HG03469 (cell line): ENCODE results near the gene HMGB4.

Experiments used
- ATAC-seq: cut with Tn5 transposase; IDR thresholded peaks from one replicate; pipeline ENCODE4 v1.9.1; 2021; ENCODE audit warnings: mild to moderate bottlenecking, moderate library complexity, moderate number of reproducible peaks; ENCODE audit not compliant: unreplicated experiment

HMGB4 gene

GRCh38 chr1:33846861-33847260 lies 17.0 kb upstream of the HMGB4 start:
- no peak for ATAC-seq

GRCh38 chr1:33848205-33848937 lies 15.5 kb upstream of the HMGB4 start:
- ATAC-seq: no peak

- ATAC-seq: no peak
Observed at GRCh38 chr1:33849211-33849610, 14.7 kb upstream of the HMGB4 start.

- no peak for ATAC-seq
Observed at GRCh38 chr1:33850481-33850880, 13.4 kb upstream of the HMGB4 start.

GRCh38 chr1:33852711-33853110 lies 11.2 kb upstream of the HMGB4 start:
- ATAC-seq: no peak

- no peak for ATAC-seq
Observed at GRCh38 chr1:33853431-33853830, 10.4 kb upstream of the HMGB4 start.

- ATAC-seq: no peak
Observed at GRCh38 chr1:33854091-33854490, 9.8 kb upstream of the HMGB4 start.

GRCh38 chr1:33860671-33861070 lies 3.2 kb upstream of the HMGB4 start:
- no peak for ATAC-seq

- ATAC-seq: no peak
Observed at GRCh38 chr1:33864460-33865389, 846 bp downstream of the HMGB4 start.

- ATAC-seq: no peak
Observed at GRCh38 chr1:33866281-33866680, 2.4 kb downstream of the HMGB4 start.

GRCh38 chr1:33867684-33868083 lies 3.8 kb downstream of the HMGB4 start:
- no peak for ATAC-seq

- no peak for ATAC-seq
Observed at GRCh38 chr1:33872275-33872674, 8.4 kb downstream of the HMGB4 start.

GRCh38 chr1:33872683-33873082 lies 8.8 kb downstream of the HMGB4 start:
- no peak for ATAC-seq

GRCh38 chr1:33874636-33875035 lies 10.8 kb downstream of the HMGB4 start:
- no peak for ATAC-seq

- no peak for ATAC-seq
Observed at GRCh38 chr1:33875862-33876261, 12.0 kb downstream of the HMGB4 start.

GRCh38 chr1:33876970-33877650 lies 13.2 kb downstream of the HMGB4 start:
- ATAC-seq: no peak

- no peak for ATAC-seq
Observed at GRCh38 chr1:33878392-33878791, 14.5 kb downstream of the HMGB4 start.

- no peak for ATAC-seq
Observed at GRCh38 chr1:33880305-33880704, 16.4 kb downstream of the HMGB4 start.

GRCh38 chr1:33886496-33886895 lies 22.6 kb downstream of the HMGB4 start:
- no peak for ATAC-seq

GRCh38 chr1:33893147-33893830 lies 29.4 kb downstream of the HMGB4 start:
- ATAC-seq: no peak

GRCh38 chr1:33895396-33895795 lies 31.5 kb downstream of the HMGB4 start:
- no peak for ATAC-seq
